Inferior parietal cortex (tissue), 1 donor: ENCODE results near the gene BLTP3B.

ENCODE experiments used
- DNase-seq: peaks from one replicate; pipeline ENCODE4 v3.0.0-alpha.2; 2016; ENCODE audit errors: extremely low spot score

The BLTP3B gene

DNA sequence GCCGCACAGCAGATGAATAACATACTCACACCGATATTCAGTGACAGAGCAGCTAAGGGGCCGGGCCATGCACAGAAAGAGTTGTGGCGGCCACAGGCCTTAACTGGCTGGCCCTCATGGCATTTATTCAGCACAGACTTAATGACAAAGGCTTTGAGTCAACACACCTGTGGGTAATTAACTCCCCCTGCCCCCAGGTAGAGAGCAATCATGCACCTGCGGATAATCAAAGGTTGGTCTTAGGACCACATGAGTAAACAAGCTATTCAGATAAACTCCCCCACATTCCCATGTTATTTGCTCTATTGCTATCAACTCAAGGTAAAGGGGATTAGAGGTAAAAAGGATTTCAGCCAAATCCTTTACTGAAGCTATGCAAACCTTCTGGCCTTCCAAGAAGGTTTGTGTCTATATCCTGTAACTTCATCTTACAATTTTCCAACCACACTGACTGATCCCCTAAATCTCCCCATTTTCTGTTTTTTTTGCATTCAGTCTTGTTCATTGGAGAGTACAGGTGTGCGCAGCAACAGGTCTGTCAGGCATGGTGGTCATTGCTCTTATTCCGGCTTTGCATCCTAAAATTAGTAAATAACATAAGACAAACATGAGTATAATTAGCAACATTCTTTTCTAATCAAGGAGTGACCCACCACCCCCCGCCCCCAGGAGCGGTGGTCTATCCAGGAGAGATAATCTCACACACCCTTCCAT, 16.9 kb upstream of the BLTP3B start:
- no peak for DNase-seq

GRCh38 chr12:100158535-100158934, 15.9 kb upstream of the BLTP3B start:
- DNase-seq = no peak

GRCh38 chr12:100157427-100157821, 14.8 kb upstream of the BLTP3B start:
- no peak for DNase-seq

DNA sequence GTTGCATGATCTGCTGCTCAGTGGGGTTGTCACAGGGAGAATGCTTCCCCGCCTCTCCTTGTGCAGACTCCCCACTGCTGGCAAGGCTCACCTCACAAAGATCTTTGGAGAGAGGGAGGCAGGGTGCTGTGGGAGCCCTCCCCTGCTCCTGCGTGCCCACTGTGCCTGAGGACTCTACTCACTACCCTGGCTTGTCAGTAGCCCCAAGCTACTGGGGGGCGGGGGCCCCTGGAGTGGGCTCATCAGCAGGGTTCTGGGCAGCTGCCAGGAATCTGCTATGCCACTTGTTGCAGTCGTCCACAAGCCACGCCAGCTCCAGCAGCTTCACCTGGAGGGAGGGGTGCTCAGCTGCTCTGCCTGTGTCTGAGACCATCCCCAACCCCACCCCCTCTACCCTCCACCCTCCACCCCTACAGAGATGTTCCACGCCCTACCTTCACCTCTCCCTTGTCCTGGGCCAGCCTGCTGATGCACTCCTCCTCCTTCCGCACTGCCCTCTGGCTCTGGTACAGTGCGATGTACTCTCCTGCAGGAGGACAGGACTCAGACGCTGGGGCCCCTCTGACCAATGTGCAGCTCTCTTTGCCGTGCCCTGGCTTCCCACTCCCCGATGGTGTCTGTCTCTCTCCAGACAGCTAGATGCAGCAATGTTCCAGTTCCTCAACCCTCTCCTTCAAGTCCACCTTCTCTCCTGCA, 14.2 kb upstream of the BLTP3B start:
- no peak for DNase-seq

DNA sequence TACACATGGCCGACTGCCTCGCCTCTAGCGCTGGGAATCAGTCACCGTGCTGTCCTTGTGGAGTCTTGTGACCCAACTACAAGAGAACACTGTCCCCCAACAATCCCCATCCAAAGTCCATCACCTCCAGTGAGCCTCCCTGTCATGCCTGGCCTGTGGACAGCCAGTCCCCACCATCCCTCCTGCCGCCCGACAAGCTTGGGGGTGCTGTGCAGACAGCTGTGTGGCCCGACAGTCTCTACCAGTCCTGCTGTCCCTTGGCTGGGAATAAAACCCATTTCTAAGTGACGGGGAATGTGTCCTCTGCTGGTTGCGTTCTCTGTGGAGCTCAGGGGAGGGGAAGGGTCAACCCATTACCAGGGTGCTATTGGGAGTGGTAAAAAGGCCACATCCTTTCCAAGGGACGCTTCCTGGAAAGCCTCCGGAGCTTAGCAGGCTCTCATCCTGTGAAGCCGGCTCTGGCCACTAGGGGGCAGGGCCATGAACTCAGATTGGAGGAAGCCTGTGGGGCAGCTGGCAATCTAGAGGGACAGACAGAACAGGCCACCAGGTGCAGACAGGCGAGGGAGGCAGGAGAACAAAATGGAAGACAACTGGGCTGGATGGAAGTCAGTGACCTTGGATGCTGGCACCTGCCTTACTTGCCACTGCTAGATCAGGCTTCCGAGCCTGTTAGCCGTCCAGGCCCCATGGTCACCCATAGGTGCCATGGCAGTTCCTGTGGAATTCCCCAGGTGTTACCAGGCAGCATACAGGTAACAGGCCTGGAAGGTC, 12.0 kb upstream of the BLTP3B start:
- peak; percentile 47 for DNase-seq

DNA sequence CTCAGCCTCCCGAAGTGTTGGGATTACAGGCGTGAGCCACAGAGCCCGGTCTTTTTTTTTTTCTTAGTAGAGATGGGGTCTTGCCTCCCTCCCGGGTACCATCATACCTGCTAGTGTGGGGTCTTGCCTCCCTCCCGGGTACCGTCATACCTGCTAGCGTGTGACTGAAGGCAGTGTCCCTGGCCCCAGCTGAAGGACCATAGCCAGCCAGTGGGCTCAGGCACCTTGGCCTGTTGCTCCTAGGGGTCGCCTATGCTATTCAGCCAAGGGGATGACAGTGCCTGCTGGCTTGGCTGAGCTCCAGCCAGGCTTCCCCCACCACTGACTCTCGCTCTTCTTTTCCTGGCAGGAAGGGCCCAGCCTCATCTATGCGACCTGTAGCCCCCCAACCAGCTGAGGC, 10.5 kb upstream of the BLTP3B start:
- DNase-seq = no peak

DNA sequence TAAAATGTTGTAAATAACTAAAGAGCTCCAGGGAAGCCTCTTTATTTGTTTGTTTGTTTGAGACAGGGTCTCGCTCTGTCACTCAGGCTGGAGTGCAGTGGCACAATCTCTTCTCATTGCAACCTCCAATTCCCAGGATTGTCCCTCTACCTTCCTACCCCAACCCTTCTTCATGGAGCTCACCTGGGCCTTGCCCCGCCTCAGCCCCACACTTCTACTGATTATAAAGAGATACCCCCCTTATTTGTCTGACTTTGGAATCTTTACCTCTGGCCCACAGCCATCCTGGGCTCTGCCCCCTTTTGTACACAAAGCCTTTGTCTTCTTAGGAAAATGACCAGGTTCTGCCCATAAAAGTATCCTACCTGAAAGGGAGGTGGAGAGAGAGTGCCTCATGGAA, 9.1 kb upstream of the BLTP3B start:
- no peak for DNase-seq

DNA sequence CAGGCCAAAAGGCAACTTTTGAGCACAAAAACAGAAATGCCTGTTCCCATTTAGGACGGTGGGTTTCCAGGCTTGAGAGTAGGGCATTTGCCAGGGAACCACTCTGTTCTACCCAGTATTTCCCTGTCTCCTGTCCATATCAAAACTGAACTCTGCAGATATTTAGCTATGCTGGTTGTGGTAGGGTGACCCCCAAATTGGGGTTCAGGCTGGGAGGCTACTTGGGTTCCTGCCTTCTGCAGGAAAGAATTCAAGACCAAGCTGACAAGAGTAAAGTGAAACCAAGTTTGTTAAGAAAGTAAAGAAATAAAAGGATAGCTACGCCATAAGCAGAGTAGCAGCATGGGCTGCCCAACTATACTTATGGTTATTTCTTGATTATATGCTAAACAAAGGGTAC, 3.6 kb upstream of the BLTP3B start:
- DNase-seq = no peak

- DNase-seq = no peak
These were observed 3.0 kb upstream of the BLTP3B start for GRCh38 chr12:100145643-100146042.

- peak; percentile 72 for DNase-seq
These were observed 450 bp downstream of the BLTP3B start for GRCh38 chr12:100141998-100142850.

DNA sequence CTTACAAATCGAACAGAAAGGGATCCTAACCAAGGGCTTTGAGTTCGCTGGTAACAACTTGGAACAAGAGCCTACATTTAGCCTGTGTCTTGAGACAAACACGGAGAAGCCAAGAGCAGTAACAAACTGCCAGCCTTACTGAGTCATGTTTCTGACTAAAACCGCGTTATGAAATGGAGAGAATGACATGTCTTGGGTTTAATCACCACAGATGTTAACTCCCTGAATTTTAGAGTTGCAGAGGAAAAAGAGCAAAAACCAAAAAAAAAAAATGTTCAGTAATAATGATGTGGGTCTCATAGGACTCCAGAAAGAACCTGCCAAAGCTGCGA, 1.0 kb downstream of the BLTP3B start:
- DNase-seq = no peak

GRCh38 chr12:100138803-100139098, 3.9 kb downstream of the BLTP3B start:
- DNase-seq = no peak

DNA sequence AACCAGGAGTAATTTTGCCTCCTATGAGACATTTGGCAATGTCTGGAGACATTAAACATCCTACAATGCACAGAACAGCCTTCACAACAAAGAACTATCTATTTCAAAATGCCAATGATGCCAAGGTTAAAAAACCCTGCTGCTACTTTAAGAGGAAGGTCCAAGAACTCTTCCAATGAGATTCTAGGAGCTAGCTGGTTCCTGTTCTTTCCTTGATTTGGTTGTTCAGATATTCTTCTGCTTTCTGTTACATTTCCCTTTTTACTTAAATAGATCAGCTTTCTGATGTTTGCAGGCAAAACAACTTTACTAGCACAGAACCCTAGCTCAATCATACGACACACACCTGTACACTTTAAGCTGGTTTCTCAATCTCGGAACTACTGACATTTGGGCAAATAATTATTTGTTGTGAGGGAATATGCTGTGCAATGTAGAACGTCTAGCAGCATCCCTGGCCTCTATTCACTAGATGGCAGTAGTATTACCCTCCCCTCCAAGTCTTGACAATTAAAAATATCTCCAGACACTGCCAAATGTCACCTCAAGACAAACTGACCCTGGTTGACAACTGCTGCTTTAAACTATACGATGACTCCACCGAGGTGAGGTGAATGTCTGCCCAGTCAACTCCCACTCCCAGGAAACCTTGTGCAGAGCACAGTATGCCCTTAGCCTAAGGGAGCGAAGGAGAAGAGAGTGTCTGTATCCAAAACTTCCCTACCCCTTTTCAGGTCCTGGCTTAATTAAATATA, 4.4 kb downstream of the BLTP3B start:
- DNase-seq = peak; percentile 49

DNA sequence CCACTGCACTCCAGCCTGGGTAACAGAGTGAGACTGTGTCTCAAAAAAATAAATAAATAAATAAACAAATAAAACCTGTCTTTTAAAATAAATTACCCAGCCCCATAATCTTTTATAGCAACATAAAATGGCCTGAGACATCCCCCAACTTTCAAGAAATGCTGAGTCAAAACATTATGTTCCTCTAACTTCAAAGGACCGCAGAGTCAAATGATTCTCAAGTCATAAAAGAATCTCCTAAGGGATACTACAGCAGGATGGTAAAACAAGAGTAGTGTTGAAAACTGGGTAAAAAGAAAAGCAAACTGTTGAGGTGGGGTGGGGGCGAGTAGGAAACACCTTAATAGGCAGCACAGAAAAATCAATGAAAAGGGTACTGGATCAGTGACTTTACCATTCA, 9.5 kb downstream of the BLTP3B start:
- DNase-seq = no peak

DNA sequence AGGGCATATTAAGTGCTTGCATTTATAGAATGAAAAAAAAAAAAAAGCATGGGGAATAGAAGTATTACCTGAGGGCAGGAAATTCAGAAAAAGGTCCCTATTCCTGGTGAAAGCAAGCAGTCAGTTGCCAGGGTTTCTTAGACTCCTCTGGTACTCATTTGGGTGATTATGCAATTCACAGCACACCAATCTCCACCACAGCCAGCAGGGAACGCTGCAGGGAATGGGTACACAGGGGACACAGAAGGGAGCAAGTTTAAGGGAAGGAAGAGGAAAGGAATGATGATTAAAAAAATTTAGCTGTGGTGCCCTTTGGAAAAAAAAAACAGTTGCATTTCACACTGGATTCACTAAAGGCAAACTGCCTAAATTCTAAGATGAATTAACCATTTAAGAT, 14.2 kb downstream of the BLTP3B start:
- peak; percentile 34 for DNase-seq

GRCh38 chr12:100127766-100128511, 14.7 kb downstream of the BLTP3B start:
- no peak for DNase-seq

DNA sequence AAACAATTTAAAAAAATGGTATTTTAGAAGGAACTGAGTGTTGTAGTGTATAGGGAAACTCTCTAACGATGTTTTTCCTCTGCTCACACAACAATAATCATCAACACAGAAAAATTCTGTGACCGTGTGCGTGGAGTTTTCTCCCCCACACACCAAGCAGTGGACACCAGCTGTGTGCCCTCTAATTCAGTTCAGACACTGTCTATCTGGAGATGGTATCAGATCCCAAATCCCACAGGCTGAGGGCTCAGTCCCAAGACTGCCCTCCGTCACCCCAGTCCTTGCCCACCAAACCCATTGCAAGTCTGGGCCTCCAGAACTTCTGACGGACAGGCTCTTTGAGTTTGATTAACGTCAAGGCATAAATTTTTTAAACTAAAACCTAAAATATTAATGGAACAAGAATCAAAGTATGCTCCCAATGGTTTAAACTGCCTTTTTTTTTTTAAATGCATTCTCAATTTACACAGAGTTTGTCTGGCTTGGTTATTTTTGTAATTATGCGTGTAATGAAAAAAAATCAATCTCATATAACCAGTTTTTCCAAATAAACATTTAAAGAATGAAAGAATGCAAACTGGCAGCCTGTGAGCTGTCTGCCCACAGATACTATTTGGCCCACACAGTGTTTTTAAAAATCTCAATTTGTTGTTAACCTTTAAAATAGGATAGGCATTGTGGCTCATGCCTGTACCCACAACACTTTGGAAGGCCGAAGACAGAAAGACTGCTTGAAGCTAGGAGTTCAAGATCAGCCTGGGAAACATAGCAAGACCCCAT, 19.2 kb downstream of the BLTP3B start:
- DNase-seq = no peak

DNA sequence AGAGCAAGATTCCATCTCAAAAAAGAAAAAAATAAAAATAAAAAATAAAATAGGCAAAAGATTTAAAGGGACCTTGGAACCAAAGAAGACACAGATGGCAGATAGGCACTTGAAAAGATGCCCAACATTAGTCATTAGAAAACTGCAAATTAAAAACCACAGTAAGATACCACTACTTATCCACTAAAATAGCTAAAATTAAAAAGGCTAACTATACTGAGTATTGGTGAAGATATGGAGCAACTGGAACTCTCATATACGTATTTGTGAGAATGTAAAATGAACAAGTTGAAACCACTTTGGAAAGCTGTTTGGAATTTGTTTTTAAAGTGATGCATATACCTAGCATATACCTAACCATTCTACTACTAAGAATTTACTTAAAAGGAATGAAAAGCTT, 22.3 kb downstream of the BLTP3B start:
- no peak for DNase-seq

- no peak for DNase-seq
These were observed 27.4 kb downstream of the BLTP3B start for GRCh38 chr12:100115291-100115690.

- DNase-seq = no peak
These were observed 28.1 kb downstream of the BLTP3B start for GRCh38 chr12:100114574-100114973.
